Epithelial cell of alveolus of lung (primary cell): Measurements from ENCODE around the gene XIST. TPM values are rescaled to one million over a fixed set of nuclear protein-coding genes. Genes with fewer than 3 reads are reported as not detected.

Source experiments
- total RNA-seq: library from RNA; depleted of rRNA; stranded (reverse); fragments of >200 nt; gene quantifications from 2 replicates; pipeline ENCODE4 v1.2.1, GENCODE V29; 2015

Gene XIST
- 0.13 and 75.0 TPM in 2 replicates for total RNA-seq

DNA sequence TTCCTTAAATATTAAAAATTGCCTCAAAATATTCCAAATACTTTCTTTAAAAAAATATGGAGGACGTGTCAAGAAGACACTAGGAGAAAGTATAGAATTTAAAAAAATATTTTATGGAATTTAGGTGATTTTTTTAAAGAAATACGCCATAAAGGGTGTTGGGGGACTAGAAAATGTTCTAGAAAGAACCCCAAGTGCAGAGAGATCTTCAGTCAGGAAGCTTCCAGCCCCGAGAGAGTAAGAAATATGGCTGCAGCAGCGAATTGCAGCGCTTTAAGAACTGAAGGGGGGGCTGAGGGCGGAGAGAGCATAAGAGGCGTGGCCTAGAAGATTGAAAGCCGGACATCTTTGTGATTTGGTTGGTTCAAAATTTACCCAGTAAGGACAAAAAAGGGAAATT, at the start of gene XIST:
XIST (minus strand) TSS at position 248 of the 400 bp plus-strand sequence.

